ENCODE results near the gene C1orf56.
A peak's percentile ranks its signal among the peaks of the same experiment; 100 is the strongest.
"Not testable (repeated sequence)": the region's sequence is repeated elsewhere in the genome, so short reads cannot be mapped to it uniquely, and the experiment has no call there.

Gene C1orf56

DNA sequence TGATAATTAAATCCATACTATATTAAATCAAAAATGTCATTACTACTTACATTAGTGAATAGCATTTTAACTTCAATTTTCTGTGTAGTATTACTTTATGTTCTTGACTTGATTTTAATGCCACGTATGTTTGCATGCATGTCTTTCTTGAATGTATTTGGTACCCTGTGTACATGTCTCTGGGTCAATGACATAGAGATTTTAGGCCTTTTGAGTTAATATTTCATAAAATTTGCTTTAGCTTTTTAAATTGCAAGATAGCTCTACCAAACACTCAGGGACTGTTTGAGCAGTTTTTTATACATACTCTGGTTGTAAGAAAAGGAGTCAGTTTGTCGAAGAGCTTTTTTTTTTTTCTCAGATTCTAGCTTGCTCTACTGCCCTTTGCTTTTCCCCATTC lies 14.2 kb downstream of the C1orf56 start:
- H3K4me3 ChIP-seq (ENCODE audit: low read depth, low read length), result peak overlapping the region; percentile 93
- no peaks in the 10 kb centered on the region for H3K9me3 ChIP-seq (ENCODE audit: control insufficient read depth, insufficient read depth, low read length)
- no peaks in the 10 kb centered on the region for H3K27me3 ChIP-seq (ENCODE audit: control insufficient read depth, insufficient read depth, low read length)
- peaks cover 13% of the 10 kb centered on the region for H3K36me3 ChIP-seq (ENCODE audit: control insufficient read depth, insufficient read depth, low read length)
- peaks cover 28% of the 10 kb centered on the region for H3K4me1 ChIP-seq (ENCODE audit: control insufficient read depth, insufficient read depth, low read length)
- peak overlapping the region; percentile 92 for H3K27ac ChIP-seq (ENCODE audit: low read depth, low read length)
- H3K9ac ChIP-seq (ENCODE audit: low read depth, low read length), result peak overlapping the region; percentile 84; the same call in 1 of the 2 replicates

DNA sequence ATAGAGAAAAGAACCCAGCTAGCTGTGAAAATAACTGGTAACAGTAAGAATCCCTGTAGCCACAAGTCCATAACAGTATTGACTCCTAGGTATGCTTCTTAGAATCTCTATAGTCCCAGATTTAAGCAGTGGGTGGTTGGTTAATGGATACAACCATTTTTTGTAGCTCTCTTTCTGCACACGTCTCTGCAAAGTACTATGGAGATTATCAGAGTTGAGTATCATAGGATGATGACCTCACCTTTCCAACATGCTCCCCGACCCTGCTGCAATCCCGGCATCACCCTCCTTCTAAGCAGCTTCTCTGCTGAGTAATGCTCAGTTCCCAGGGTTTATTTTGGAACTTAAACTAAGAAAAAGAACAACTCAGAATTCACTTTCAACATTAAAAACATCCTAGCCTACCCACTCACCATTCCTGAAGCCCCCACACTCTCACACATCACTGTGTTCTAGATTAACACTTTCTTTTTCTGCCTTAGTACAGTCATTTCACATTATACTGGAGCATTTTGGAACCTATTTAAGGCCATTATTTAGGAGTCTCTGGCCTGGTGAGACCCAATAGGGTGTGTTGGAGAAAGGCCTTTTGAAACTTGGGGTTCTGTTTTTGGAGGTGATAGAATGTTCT lies 15.3 kb downstream of the C1orf56 start:
- Histone ChIP-seq H3K36me3 (ENCODE audit: control insufficient read depth, insufficient read depth, low read length) (peaks cover 21% of the 10 kb centered on the region), H3K27me3 (ENCODE audit: control insufficient read depth, insufficient read depth, low read length) (no peaks in the 10 kb centered on the region), H3K9me3 (ENCODE audit: control insufficient read depth, insufficient read depth, low read length) (no peaks in the 10 kb centered on the region), H3K9ac (ENCODE audit: low read depth, low read length) (no peak overlapping the region), H3K27ac (ENCODE audit: low read depth, low read length) (peak overlapping the region; percentile 44), H3K4me1 (ENCODE audit: control insufficient read depth, insufficient read depth, low read length) (peaks cover 24% of the 10 kb centered on the region), H3K4me3 (ENCODE audit: low read depth, low read length) (no peak overlapping the region)

DNA sequence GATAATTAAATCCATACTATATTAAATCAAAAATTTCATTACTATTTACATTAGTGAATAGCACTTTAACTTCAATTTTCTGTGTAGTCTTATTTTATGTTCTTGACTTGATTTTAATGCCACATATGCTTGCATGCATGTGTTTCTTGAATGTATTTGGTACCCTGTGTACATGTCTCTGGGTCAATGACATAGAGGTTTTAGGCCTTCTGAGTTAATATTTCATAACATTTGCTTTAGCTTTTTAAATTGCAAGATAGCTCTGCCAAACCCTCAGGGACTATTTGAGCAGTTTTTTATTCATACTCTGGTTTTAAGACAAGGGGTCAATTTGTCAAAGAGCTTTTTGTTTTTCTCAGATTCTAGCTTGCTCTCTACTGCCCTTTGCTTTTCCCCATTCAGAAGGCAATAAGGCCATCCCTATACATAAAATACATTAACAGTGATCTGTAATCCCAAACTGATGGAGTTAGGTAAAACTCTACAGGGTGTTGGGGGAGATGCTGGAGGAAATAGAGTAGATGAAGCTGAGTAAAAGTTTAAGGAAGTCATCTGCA lies 17.6 kb downstream of the C1orf56 start:
- Histone ChIP-seq H3K27ac (ENCODE audit: low read depth, low read length) (no peak overlapping the region), H3K4me1 (ENCODE audit: control insufficient read depth, insufficient read depth, low read length) (peaks cover 18% of the 10 kb centered on the region; the same call in 1 of the 2 replicates), H3K27me3 (ENCODE audit: control insufficient read depth, insufficient read depth, low read length) (no peaks in the 10 kb centered on the region), H3K9ac (ENCODE audit: low read depth, low read length) (no peak overlapping the region), H3K4me3 (ENCODE audit: low read depth, low read length) (no peak overlapping the region), H3K36me3 (ENCODE audit: control insufficient read depth, insufficient read depth, low read length) (peaks cover 27% of the 10 kb centered on the region), H3K9me3 (ENCODE audit: control insufficient read depth, insufficient read depth, low read length) (no peaks in the 10 kb centered on the region)

DNA sequence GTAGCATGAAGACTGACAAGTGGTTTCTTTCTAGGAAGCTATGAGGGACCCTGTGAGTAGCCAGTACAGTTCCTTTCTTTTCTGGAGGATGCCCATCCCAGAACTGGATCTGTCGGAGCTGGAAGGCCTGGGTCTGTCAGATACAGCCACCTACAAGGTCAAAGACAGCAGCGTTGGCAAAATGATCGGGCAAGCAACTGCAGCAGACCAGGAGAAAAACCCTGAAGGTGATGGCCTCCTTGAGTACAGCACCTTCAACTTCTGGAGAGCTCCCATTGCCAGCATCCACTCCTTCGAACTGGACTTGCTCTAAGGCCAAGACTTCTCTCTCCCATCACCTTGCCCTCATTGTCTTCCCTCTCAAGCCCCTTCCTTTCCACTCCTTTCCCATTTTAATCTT lies 19.6 kb downstream of the C1orf56 start:
- H3K9ac ChIP-seq (ENCODE audit: low read depth, low read length), result no peak overlapping the region
- peaks cover 9% of the 10 kb centered on the region; the same call in 1 of the 2 replicates for H3K4me1 ChIP-seq (ENCODE audit: control insufficient read depth, insufficient read depth, low read length)
- no peak overlapping the region for H3K4me3 ChIP-seq (ENCODE audit: low read depth, low read length)
- H3K9me3 ChIP-seq (ENCODE audit: control insufficient read depth, insufficient read depth, low read length), result no peaks in the 10 kb centered on the region
- H3K36me3 ChIP-seq (ENCODE audit: control insufficient read depth, insufficient read depth, low read length), result peaks cover 27% of the 10 kb centered on the region
- no peak overlapping the region for H3K27ac ChIP-seq (ENCODE audit: low read depth, low read length)
- H3K27me3 ChIP-seq (ENCODE audit: control insufficient read depth, insufficient read depth, low read length), result no peaks in the 10 kb centered on the region

DNA sequence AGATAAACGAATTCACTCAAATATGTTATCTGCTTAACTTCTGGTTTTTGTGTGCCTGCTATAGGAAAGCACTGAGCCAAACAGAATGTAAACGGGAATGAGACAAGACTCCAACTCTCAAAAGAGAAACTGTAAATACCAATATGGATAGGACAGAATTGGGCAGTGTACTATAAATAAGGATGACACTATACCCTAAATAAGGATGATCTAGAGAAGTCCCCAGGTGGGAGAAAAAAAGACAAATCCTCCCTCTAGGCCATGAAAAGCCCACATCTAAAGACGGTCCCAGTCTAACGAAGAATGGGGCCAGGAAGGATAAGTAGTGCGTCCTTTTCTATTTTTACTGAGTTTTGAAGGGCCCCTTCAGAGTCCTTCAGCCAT lies 21.5 kb downstream of the C1orf56 start:
- H3K9me3 ChIP-seq (ENCODE audit: control insufficient read depth, insufficient read depth, low read length), result no peaks in the 10 kb centered on the region
- peak overlapping the region; percentile 46 for H3K27ac ChIP-seq (ENCODE audit: low read depth, low read length)
- peaks cover 23% of the 10 kb centered on the region for H3K36me3 ChIP-seq (ENCODE audit: control insufficient read depth, insufficient read depth, low read length)
- H3K4me3 ChIP-seq (ENCODE audit: low read depth, low read length), result no peak overlapping the region
- peaks cover 4% of the 10 kb centered on the region; the same call in 1 of the 2 replicates for H3K4me1 ChIP-seq (ENCODE audit: control insufficient read depth, insufficient read depth, low read length)
- H3K27me3 ChIP-seq (ENCODE audit: control insufficient read depth, insufficient read depth, low read length), result no peaks in the 10 kb centered on the region
- H3K9ac ChIP-seq (ENCODE audit: low read depth, low read length), result no peak overlapping the region

DNA sequence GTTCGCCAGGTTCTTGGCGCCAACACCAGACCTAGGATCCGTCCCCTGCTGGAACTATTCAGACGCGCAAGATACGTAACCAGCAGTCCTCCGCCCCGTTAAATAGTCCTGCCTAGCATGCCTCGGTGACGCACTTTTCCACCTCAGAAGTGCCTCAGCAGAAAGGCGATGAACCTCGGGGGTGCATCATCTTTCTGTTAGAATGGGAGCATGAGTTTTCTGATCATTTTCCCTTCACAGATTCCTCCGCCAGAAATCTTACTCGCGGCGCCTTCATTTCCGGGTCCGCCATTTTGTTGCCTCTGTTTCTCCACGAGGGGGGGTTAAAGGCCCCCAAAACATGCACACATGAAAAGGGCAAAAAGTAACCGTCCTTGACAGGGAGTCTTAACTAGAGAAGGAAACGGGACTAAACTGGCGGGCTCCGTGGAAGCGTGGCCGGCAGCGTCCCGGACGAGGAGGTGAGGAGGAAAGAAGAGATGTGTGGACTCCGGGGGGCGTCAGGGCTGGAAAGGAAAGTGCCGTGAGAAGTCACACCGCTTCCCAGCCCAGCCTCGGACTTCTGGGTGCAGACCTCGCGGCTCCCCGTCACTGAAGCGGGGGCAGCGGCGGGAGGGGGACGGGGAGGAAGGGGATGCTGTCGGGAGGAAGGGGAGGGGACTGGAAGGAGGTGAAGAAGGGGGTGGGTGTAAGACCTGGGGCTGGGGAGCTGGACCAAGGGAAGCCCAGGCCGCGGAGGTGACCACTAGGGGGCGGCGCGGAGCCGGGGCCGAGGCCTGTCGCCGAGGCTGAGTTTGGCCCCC lies 23.1 kb downstream of the C1orf56 start, which contains the start of gene GABPB2:
TSS of gene GABPB2 (plus strand) at position 288 of the 803 bp plus-strand sequence. CDS start 17,429 bp downstream, outside the sequence.
- Histone ChIP-seq H3K27ac (ENCODE audit: low read depth, low read length) (peak within 1 kb of the TSS; percentile 100), H3K9ac (ENCODE audit: low read depth, low read length) (peak within 1 kb of the TSS; percentile 97), H3K4me3 (ENCODE audit: low read depth, low read length) (peak within 1 kb of the TSS; percentile 83), H3K4me1 (ENCODE audit: control insufficient read depth, insufficient read depth, low read length) (no peaks in the 10 kb centered on the region), H3K9me3 (ENCODE audit: control insufficient read depth, insufficient read depth, low read length) (no peaks in the 10 kb centered on the region), H3K27me3 (ENCODE audit: control insufficient read depth, insufficient read depth, low read length) (no peaks in the 10 kb centered on the region), H3K36me3 (ENCODE audit: control insufficient read depth, insufficient read depth, low read length) (peaks cover 23% of the 10 kb centered on the region)

DNA sequence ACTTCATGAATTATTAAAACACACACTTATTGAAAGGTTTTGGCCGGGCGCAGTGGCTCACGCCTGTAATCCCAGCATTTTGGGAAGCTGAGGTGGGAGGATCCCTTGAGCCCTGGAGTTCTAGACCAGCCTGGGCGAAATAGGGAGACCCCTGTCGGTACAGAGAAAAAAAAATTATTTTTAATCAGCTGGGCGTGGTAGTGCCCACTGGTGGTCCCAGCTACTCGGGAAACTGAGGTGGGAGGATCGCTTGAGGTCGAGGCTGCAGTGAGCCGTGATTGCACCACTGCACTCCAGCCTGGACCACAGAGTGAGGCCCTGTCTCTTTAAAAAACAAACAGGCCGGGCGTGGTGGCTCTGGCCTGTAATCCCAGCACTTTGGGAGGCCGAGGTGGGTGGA lies 24.7 kb downstream of the C1orf56 start:
- Histone ChIP-seq H3K27me3 (ENCODE audit: control insufficient read depth, insufficient read depth, low read length) (no peaks in the 10 kb centered on the region), H3K9me3 (ENCODE audit: control insufficient read depth, insufficient read depth, low read length) (no peaks in the 10 kb centered on the region), H3K4me3 (ENCODE audit: low read depth, low read length) (no peak overlapping the region), H3K36me3 (ENCODE audit: control insufficient read depth, insufficient read depth, low read length) (peaks cover 12% of the 10 kb centered on the region), H3K4me1 (ENCODE audit: control insufficient read depth, insufficient read depth, low read length) (no peaks in the 10 kb centered on the region), H3K27ac (ENCODE audit: low read depth, low read length) (no peak overlapping the region), H3K9ac (ENCODE audit: low read depth, low read length) (no peak overlapping the region)

DNA sequence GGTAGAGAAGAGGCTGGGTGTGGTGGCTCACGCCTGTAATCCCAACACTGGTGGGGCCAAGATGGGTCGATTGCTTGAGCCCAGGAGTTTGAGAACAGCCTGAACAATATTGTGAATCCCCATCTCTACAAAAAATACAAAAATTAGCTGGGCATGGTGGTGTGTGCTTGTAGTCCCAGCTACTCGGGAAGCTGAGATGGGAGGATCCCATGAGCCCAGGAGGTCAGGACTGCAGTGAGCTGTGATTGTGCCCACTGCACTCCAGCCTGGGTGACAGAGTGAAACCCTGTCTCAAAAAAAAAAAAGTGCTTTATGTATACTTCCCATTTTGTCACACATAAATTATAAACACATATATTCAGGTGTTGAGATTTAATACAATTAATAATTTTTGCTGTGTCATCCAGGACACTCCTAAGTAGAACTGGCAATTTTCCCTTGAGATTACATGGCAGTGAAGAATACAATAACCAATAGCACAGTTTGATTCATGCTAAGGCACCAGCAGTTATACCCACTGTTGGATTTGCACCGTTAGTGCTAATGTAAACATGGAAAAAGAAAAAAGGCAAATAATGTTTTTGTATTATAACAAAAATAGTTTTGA lies 38.5 kb downstream of the C1orf56 start:
- no peaks in the 10 kb centered on the region for H3K27me3 ChIP-seq (ENCODE audit: control insufficient read depth, insufficient read depth, low read length)
- no peak overlapping the region for H3K4me3 ChIP-seq (ENCODE audit: low read depth, low read length)
- no peaks in the 10 kb centered on the region for H3K36me3 ChIP-seq (ENCODE audit: control insufficient read depth, insufficient read depth, low read length)
- H3K27ac ChIP-seq (ENCODE audit: low read depth, low read length), result no peak overlapping the region
- no peak overlapping the region for H3K9ac ChIP-seq (ENCODE audit: low read depth, low read length)
- peaks cover 5% of the 10 kb centered on the region for H3K4me1 ChIP-seq (ENCODE audit: control insufficient read depth, insufficient read depth, low read length)
- no peaks in the 10 kb centered on the region for H3K9me3 ChIP-seq (ENCODE audit: control insufficient read depth, insufficient read depth, low read length)

DNA sequence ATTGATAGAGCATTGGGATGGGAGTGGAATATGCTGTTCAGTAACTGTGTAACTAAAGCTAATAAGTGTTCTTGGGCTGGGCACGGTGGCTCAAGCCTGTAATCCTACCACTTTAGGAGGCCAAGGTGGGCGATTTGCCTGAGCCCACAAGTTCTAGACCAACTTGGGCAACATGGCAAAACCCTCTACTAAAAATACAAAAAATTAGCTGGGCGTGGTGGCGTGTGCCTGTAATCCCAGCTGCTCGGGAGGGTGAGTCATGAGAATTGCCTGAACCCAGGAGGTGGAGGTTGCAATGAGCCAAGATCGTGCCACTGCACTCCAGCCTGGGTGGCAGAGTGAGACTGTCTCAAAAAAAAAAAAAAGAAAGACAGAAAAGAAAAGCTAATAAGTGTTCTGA lies 49.9 kb downstream of the C1orf56 start:
- not testable (repeated sequence) for H3K9me3 ChIP-seq (ENCODE audit: control insufficient read depth, insufficient read depth, low read length); H3K4me3 ChIP-seq (ENCODE audit: low read depth, low read length); H3K27me3 ChIP-seq (ENCODE audit: control insufficient read depth, insufficient read depth, low read length); H3K36me3 ChIP-seq (ENCODE audit: control insufficient read depth, insufficient read depth, low read length); H3K9ac ChIP-seq (ENCODE audit: low read depth, low read length); H3K27ac ChIP-seq (ENCODE audit: low read depth, low read length); H3K4me1 ChIP-seq (ENCODE audit: control insufficient read depth, insufficient read depth, low read length)

DNA sequence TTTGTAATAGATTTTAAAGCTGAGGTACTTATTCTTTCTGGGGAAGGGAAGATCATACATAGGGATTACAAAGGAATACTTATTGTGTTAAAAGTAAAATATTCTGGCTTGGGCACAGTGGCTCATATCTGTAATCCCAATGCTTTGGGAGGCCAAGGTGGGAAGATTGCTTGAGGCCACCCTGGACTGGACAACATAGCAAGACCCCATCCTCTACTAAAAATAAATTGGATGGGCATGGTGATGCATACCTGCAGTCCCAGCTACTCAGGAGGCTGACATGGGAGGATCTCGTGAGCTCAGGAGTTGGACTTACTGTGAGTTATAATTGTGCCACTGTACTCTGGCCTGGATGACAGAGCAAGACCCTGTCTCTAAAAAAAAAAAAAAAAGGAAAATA lies 50.6 kb downstream of the C1orf56 start:
- Histone ChIP-seq H3K9me3 (ENCODE audit: control insufficient read depth, insufficient read depth, low read length) (no peaks in the 10 kb centered on the region), H3K4me1 (ENCODE audit: control insufficient read depth, insufficient read depth, low read length) (no peaks in the 10 kb centered on the region), H3K9ac (ENCODE audit: low read depth, low read length) (no peak overlapping the region), H3K36me3 (ENCODE audit: control insufficient read depth, insufficient read depth, low read length) (no peaks in the 10 kb centered on the region), H3K27me3 (ENCODE audit: control insufficient read depth, insufficient read depth, low read length) (no peaks in the 10 kb centered on the region), H3K27ac (ENCODE audit: low read depth, low read length) (no peak overlapping the region), H3K4me3 (ENCODE audit: low read depth, low read length) (no peak overlapping the region)

All from HUES48 (cell line).